HL-60/S4 treated with retinoic acid at 250 ng/mL for 4 days and 3 days (cell line): ENCODE data around the gene LPP.

Experiments used
- in situ Hi-C: fragments of 300-500 bp; cut with MboI; formaldehyde crosslinking; loops from 2 replicates; pipeline ENCODE4 v1.7.0; 2022; ENCODE audit warnings: low sequenced_read_pairs

LPP gene

GRCh38 chr3:188761964-188762363 lies 608.0 kb downstream of the LPP start:
- in situ Hi-C loops, result no loop called here

GRCh38 chr3:188764609-188765008 lies 610.7 kb downstream of the LPP start:
- in situ Hi-C loops, result no loop called here

- in situ Hi-C loops, result no loop called here
These were observed 615.9 kb downstream of the LPP start for GRCh38 chr3:188769831-188770230.

- in situ Hi-C loops, result no loop called here
These were observed 618.9 kb downstream of the LPP start for GRCh38 chr3:188772886-188773285.

GRCh38 chr3:188775412-188775811 lies 621.5 kb downstream of the LPP start:
- in situ Hi-C loops, result no loop called here

- in situ Hi-C loops, result no loop called here
These were observed 622.5 kb downstream of the LPP start for GRCh38 chr3:188776447-188776846.

- in situ Hi-C loops, result no loop called here
These were observed 624.3 kb downstream of the LPP start for GRCh38 chr3:188778091-188778852.

- in situ Hi-C loops, result no loop called here
These were observed 625.5 kb downstream of the LPP start for GRCh38 chr3:188779281-188779980.

GRCh38 chr3:188780193-188781147 lies 626.5 kb downstream of the LPP start:
- in situ Hi-C loops, result no loop called here

GRCh38 chr3:188782613-188783124 lies 628.7 kb downstream of the LPP start:
- in situ Hi-C loops, result no loop called here

GRCh38 chr3:188786424-188786823 lies 632.5 kb downstream of the LPP start:
- in situ Hi-C loops, result no loop called here

- in situ Hi-C loops, result no loop called here
These were observed 634.7 kb downstream of the LPP start for GRCh38 chr3:188788621-188789081.

GRCh38 chr3:188789251-188789650 lies 635.3 kb downstream of the LPP start:
- in situ Hi-C loops, result no loop called here

GRCh38 chr3:188791311-188791710 lies 637.4 kb downstream of the LPP start:
- in situ Hi-C loops, result no loop called here

GRCh38 chr3:188792793-188793192 lies 638.8 kb downstream of the LPP start:
- in situ Hi-C loops, result no loop called here

GRCh38 chr3:188796122-188796631 lies 642.2 kb downstream of the LPP start:
- in situ Hi-C loops, result no loop called here

GRCh38 chr3:188797045-188797444 lies 643.1 kb downstream of the LPP start:
- in situ Hi-C loops, result no loop called here

GRCh38 chr3:188798556-188799145 lies 644.7 kb downstream of the LPP start:
- in situ Hi-C loops, result no loop called here

GRCh38 chr3:188801393-188801792 lies 647.4 kb downstream of the LPP start:
- in situ Hi-C loops, result no loop called here

GRCh38 chr3:188802645-188803044 lies 648.7 kb downstream of the LPP start:
- in situ Hi-C loops, result no loop called here
